Measurements from ENCODE around the gene SLC39A12. TPM values are rescaled to one million over a fixed set of nuclear protein-coding genes. Genes with fewer than 3 reads are reported as not detected.
A peak's percentile ranks its signal among the peaks of the same experiment; 100 is the strongest.

SLC39A12 gene
- polyA plus RNA-seq, 2 of the 4 experiments (the other 2 are of a cell fraction), result not detected

GRCh38 chr10:18000601-18001000 is 48.9 kb downstream of the SLC39A12 start (continued):
- TF ChIP-seq MAZ (IDR thresholded peaks at IDR 0.05; ENCODE audit: borderline replicate concordance, low read depth, low read length) (no peak), HEYL (CRISPR knock-in tag; IDR thresholded peaks at IDR 0.05) (no peak), ESRRA (IDR thresholded peaks at IDR 0.05; ENCODE audit: borderline replicate concordance, low read length) (no peak)

GRCh38 chr10:18005445-18005780 is 53.7 kb downstream of the SLC39A12 start:
- no peaks in the 10 kb centered on the region for H3K9me3 ChIP-seq
- H3K27ac ChIP-seq, result no peak overlapping the region
- no peaks in the 10 kb centered on the region for H3K4me1 ChIP-seq
- no peak for FAIRE-seq
- ChIA-PET CTCF (interaction anchor here (1.1 kb wide), 1 partner anchor 76 kb away, joined by 4 read pairs; no protein-coding TSS in a partner anchor), POLR2A (no interaction called here)
- H3K4me3 ChIP-seq, result no peak overlapping the region
- no peak for ATAC-seq
- WGBS (ENCODE audit: missing lambda C conversion rate), result 8% methylated on average over 3 of the region's 3 CpGs
- peak overlapping the region; percentile 34 for H3K4me2 ChIP-seq
- TF ChIP-seq KDM5A (IDR thresholded peaks at IDR 0.05) (no peak), FOSL2 (IDR thresholded peaks at IDR 0.05) (no peak), FOSL2 (CRISPR knock-in tag; IDR thresholded peaks at IDR 0.05) (no peak), USF2 (IDR thresholded peaks at IDR 0.05) (no peak), HOXA7 (CRISPR knock-in tag; IDR thresholded peaks at IDR 0.05) (no peak), BHLHE40 (IDR thresholded peaks at IDR 0.05; ENCODE audit: low read depth, low read length) (no peak), FOXS1 (CRISPR knock-in tag; IDR thresholded peaks at IDR 0.05) (no peak), POLR2AphosphoS2 (conservative IDR thresholded peaks at IDR 0.05; ENCODE audit: low read length) (no peak), HEYL (CRISPR knock-in tag; IDR thresholded peaks at IDR 0.05) (no peak), CBX8 (IDR thresholded peaks at IDR 0.05) (no peak), SREBF2 (IDR thresholded peaks at IDR 0.05) (no peak), RCOR1 (IDR thresholded peaks at IDR 0.05; ENCODE audit: low read depth, low read length) (no peak)
- DNase-seq (ENCODE audit: low read depth in 1 of 2, low spot score in 1 of 2), result no peak

- ATAC-seq, result no peak
- Histone ChIP-seq H3K4me1 (no peaks in the 10 kb centered on the region), H3K4me3 (no peak overlapping the region), H3K9me3 (no peaks in the 10 kb centered on the region), H3K27ac (no peak overlapping the region), H3K4me2 (peak overlapping the region; percentile 34)
- ChIA-PET POLR2A (no interaction called here), CTCF (interaction anchor here (1.1 kb wide), 1 partner anchor 76 kb away, joined by 4 read pairs; no protein-coding TSS in a partner anchor)
- no peak for FAIRE-seq
- no peak for DNase-seq (ENCODE audit: low read depth in 1 of 2, low spot score in 1 of 2)
- TF ChIP-seq CTCF (IDR thresholded peaks at IDR 0.05), result no peak
- no peak for TF ChIP-seq NFE2L2 (conservative IDR thresholded peaks at IDR 0.05; ENCODE audit: low read length)
- no peak for TF ChIP-seq BCL3 (IDR thresholded peaks at IDR 0.05)
- no peak for TF ChIP-seq SMC3 (IDR thresholded peaks at IDR 0.05)
- no peak for TF ChIP-seq HEYL (CRISPR knock-in tag; IDR thresholded peaks at IDR 0.05)
- no peak for TF ChIP-seq PHF8 (IDR thresholded peaks at IDR 0.05; ENCODE audit: borderline replicate concordance, low read depth)
- TF ChIP-seq RNF2 (IDR thresholded peaks at IDR 0.05; ENCODE audit: borderline replicate concordance, low read depth), result no peak
- TF ChIP-seq POLR2A (IDR thresholded peaks at IDR 0.05; ENCODE audit: low read length), result no peak
- TF ChIP-seq MAFK (IDR thresholded peaks at IDR 0.05; ENCODE audit: partially characterized antibody), result no peak
- TF ChIP-seq ZNF302 (CRISPR knock-in tag; IDR thresholded peaks at IDR 0.05), result no peak
- TF ChIP-seq BHLHE40 (IDR thresholded peaks at IDR 0.05; ENCODE audit: low read depth, low read length), result no peak
- no peak for TF ChIP-seq NR3C1 (IDR thresholded peaks at IDR 0.05)
- 4% methylated on average over 6 of the region's 6 CpGs for WGBS (ENCODE audit: missing lambda C conversion rate)
Observed at GRCh38 chr10:18005781-18006456, 54.2 kb downstream of the SLC39A12 start.

All from A549 (cell line).